Measurements from ENCODE around the gene MCC.

MCC gene

DNA sequence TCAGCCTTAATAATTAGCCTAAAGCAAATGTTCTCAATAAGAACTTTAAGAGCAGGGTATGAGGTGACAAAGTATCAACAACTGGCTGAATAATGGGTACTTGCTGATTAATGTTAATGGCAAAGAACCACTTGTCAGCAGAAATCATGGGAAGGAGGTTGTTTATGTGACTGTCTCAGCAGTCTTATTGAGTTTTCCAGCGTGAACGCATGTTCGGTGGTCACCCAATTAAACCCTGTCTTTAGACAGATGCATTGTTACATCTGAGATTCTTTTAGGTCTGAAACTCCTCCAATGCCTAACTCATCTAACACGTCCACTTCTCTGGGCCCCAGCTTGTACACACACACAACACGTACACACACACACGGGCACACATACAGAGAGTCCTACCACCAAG, 35.3 kb downstream of the MCC start:
- DNase-seq (ENCODE audit: low read depth in 1 of 2, low spot score in 1 of 2) = no peak
- Histone ChIP-seq H3K27ac (replicated peaks) (no peak overlapping the region), H3K27me3 (ENCODE audit: insufficient read depth, poor library complexity, severe bottlenecking) (no peaks in the 10 kb centered on the region), H3K4me3 (replicated peaks; ENCODE audit: insufficient read depth, low read length) (no peak overlapping the region)
- no peak for TF ChIP-seq GABPA (IDR thresholded peaks at IDR 0.05; ENCODE audit: low read depth)
- TF ChIP-seq, protein P1, sequence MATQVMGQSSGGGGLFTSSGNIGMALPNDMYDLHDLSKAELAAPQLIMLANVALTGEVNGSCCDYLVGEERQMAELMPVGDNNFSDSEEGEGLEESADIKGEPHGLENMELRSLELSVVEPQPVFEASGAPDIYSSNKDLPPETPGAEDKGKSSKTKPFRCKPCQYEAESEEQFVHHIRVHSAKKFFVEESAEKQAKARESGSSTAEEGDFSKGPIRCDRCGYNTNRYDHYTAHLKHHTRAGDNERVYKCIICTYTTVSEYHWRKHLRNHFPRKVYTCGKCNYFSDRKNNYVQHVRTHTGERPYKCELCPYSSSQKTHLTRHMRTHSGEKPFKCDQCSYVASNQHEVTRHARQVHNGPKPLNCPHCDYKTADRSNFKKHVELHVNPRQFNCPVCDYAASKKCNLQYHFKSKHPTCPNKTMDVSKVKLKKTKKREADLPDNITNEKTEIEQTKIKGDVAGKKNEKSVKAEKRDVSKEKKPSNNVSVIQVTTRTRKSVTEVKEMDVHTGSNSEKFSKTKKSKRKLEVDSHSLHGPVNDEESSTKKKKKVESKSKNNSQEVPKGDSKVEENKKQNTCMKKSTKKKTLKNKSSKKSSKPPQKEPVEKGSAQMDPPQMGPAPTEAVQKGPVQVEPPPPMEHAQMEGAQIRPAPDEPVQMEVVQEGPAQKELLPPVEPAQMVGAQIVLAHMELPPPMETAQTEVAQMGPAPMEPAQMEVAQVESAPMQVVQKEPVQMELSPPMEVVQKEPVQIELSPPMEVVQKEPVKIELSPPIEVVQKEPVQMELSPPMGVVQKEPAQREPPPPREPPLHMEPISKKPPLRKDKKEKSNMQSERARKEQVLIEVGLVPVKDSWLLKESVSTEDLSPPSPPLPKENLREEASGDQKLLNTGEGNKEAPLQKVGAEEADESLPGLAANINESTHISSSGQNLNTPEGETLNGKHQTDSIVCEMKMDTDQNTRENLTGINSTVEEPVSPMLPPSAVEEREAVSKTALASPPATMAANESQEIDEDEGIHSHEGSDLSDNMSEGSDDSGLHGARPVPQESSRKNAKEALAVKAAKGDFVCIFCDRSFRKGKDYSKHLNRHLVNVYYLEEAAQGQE (IDR thresholded peaks at IDR 0.05; ENCODE audit: insufficient replicate concordance, low read depth) = no peak
- TF ChIP-seq POLR2AphosphoS5 (IDR thresholded peaks at IDR 0.05; ENCODE audit: low read depth) = no peak
- no peak for TF ChIP-seq SPI1 (IDR thresholded peaks at IDR 0.05; ENCODE audit: borderline replicate concordance, low read depth)
- TF ChIP-seq, protein P2, sequence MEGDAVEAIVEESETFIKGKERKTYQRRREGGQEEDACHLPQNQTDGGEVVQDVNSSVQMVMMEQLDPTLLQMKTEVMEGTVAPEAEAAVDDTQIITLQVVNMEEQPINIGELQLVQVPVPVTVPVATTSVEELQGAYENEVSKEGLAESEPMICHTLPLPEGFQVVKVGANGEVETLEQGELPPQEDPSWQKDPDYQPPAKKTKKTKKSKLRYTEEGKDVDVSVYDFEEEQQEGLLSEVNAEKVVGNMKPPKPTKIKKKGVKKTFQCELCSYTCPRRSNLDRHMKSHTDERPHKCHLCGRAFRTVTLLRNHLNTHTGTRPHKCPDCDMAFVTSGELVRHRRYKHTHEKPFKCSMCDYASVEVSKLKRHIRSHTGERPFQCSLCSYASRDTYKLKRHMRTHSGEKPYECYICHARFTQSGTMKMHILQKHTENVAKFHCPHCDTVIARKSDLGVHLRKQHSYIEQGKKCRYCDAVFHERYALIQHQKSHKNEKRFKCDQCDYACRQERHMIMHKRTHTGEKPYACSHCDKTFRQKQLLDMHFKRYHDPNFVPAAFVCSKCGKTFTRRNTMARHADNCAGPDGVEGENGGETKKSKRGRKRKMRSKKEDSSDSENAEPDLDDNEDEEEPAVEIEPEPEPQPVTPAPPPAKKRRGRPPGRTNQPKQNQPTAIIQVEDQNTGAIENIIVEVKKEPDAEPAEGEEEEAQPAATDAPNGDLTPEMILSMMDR (IDR thresholded peaks at IDR 0.05; ENCODE audit: insufficient read depth, low read length) = no peak

DNA sequence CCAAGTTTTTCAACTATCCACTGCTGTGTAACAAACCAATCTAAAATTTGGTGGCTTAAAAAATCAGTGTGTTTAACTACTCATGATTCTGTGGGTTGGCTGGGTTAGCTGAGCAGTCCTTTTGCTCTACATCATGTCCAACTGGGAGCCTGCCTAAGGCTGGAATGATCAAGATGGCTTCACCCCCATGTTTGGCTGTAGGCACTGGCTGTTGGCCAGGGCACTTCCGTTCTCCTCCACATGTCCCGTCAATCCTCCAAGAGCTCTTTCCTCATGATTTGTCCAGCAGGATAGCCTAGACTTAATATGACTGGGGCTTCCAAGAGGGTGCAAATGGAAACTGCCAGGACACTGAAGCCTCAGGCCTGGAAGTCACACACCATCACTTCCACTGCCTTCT, 36.5 kb downstream of the MCC start:
- no peak for TF ChIP-seq POLR2AphosphoS5 (IDR thresholded peaks at IDR 0.05; ENCODE audit: low read depth)
- TF ChIP-seq, protein P1 (IDR thresholded peaks at IDR 0.05; ENCODE audit: insufficient replicate concordance, low read depth) = no peak
- TF ChIP-seq, protein P2 (IDR thresholded peaks at IDR 0.05; ENCODE audit: insufficient read depth, low read length) = no peak
- no peak for TF ChIP-seq GABPA (IDR thresholded peaks at IDR 0.05; ENCODE audit: low read depth)
- TF ChIP-seq SPI1 (IDR thresholded peaks at IDR 0.05; ENCODE audit: borderline replicate concordance, low read depth) = no peak
- H3K4me3 ChIP-seq (replicated peaks; ENCODE audit: insufficient read depth, low read length) = no peak overlapping the region
- no peak overlapping the region for H3K27ac ChIP-seq (replicated peaks)
- no peaks in the 10 kb centered on the region for H3K27me3 ChIP-seq (ENCODE audit: insufficient read depth, poor library complexity, severe bottlenecking)
- DNase-seq (ENCODE audit: low read depth in 1 of 2, low spot score in 1 of 2) = no peak

DNA sequence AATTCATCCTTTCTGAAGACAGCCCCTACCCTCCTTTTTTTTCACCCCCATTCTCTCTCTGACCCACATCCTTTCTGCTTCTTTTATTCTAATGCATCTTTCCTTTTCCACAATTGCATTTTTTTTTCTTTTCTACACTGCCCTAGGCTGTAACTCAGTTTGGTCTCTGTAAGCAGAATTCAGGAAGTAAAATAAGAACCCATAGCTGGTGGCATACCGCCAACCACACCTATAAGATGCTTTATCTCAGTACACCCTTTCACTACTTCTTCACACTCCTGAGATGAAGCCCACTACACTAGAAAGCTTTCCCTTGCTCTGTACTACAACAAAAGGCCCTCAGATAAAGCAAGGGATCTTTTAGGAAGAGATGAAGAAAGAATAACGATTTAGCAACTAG, 37.3 kb downstream of the MCC start:
- no peaks in the 10 kb centered on the region for H3K27me3 ChIP-seq (ENCODE audit: insufficient read depth, poor library complexity, severe bottlenecking)
- H3K27ac ChIP-seq (replicated peaks) = no peak overlapping the region
- TF ChIP-seq SPI1 (IDR thresholded peaks at IDR 0.05; ENCODE audit: borderline replicate concordance, low read depth) = no peak
- no peak for TF ChIP-seq GABPA (IDR thresholded peaks at IDR 0.05; ENCODE audit: low read depth)
- TF ChIP-seq, protein P1 (IDR thresholded peaks at IDR 0.05; ENCODE audit: insufficient replicate concordance, low read depth) = no peak
- TF ChIP-seq, protein P2 (IDR thresholded peaks at IDR 0.05; ENCODE audit: insufficient read depth, low read length) = no peak
- no peak for TF ChIP-seq POLR2AphosphoS5 (IDR thresholded peaks at IDR 0.05; ENCODE audit: low read depth)
- no peak for DNase-seq (ENCODE audit: low read depth in 1 of 2, low spot score in 1 of 2)
- no peak overlapping the region for H3K4me3 ChIP-seq (replicated peaks; ENCODE audit: insufficient read depth, low read length)
